HG03103 (cell line): ENCODE results near the gene HADHA.
A peak's percentile ranks its signal among the peaks of the same experiment; 100 is the strongest.

ENCODE experiments used
- ATAC-seq: cut with Tn5 transposase; IDR thresholded peaks from one replicate; pipeline ENCODE4 v1.9.1; 2021; ENCODE audit warnings: low read depth; ENCODE audit not compliant: unreplicated experiment

Gene HADHA

DNA sequence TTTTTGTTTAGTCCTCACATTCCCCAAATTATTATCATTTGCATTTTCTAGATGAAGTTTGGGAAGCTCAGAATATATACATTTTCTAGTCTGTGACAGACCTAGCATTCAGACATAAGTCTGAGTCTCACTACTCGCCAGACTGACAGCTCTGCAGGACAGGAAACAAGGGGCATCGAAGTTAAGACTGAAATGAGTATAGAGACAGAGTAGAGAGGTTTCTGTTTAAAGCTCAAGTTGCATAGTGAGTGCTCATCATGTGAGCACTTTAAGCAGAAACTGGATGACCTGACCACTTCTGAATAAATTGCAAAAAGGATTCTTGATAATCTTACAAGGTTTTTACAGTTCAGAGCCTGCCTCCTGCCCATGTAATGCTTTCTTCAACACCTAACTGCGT, 1.4 kb upstream of the HADHA start:
- peak; percentile 55 for ATAC-seq

DNA sequence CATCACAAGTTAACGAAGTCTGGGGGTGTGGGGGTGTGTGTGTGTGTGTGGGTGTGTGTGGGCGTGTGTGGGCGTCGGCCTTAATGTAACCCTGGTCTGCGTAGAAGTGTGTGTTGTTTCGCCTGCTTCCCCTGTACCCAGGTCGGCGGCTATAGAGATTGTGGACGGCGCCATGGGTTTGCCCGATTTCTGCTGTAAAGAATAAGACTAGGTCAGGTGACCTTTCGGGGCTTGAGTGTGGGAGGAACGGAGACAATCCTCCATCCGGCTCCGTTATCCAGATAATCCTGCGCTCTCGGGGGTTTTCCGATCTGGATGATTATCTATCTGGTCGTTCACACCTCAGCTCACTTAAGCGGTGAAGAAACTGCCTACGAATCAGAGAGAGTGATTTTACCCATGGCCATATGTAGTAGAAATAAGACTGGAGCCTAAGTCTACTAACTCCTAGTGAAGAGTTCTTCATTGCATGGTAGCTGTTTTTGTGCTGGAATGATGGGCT, 850 bp upstream of the HADHA start:
- no peak for ATAC-seq

DNA sequence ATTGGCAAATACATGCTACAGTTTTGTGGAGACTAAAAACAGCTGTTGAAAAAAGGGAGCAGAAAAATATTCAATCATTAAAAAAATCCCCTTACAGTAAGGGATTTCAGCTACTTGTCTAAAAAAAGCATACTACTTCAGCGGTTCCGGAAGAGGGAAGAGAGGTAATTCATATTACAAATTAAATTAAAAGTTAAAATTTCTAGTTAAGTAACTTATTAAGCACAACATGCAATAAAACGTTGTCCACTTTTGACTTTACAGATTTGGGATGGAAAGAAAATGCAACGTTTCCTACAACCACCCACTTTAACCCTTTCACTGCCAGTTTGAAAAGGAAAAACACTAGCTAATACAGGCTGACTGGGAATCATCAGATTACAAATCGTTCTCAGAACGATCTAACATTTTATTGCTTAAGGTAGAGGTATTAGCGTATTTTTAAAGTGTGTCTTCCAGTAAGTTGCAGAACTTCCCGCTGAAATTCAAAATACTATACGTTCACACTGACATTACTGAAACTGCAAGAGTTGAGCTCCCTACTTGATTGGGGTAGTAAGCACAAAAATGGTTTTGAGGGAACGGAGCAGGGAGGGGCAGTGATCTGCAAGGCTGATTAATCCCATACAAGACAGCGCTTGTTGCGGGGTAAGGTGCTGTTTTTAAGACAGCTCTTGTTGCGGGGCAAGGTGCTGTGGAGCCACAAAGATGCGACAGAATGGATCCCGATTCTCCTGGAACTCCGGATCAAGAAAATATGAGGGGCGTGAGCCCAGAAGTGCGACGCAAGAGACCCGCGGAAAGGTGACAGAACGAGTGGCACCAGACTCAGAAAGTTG, 743 bp downstream of the HADHA start:
- no peak for ATAC-seq

DNA sequence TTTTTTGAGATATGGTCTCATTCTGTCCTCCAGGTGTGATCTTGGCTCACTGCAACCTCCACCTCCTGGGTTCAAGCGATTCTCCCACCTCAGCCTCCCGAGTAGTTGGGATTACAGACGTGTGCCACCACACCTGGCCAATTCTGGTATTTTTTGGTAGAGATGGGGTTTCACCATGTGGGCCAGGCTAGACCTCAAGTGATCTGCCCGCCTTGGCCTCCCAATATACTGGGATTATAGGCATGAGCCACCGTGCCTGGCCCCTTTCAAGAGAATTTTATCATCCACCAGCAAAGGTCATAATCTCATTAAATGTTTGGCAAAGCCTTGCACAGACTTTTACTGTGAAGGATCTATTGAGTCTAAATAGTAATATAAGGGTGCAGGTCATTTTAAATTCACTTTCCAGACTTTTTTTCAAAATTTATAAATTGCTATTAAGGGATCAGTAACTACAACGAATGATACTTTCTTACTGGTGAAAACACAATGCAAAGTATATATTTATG, 2.5 kb downstream of the HADHA start:
- no peak for ATAC-seq

- no peak for ATAC-seq
These were observed 6.0 kb downstream of the HADHA start for GRCh38 chr2:26238311-26238958.

- ATAC-seq, result no peak
These were observed 6.6 kb downstream of the HADHA start for GRCh38 chr2:26237868-26238267.

- ATAC-seq, result no peak
These were observed 9.3 kb downstream of the HADHA start for GRCh38 chr2:26235089-26235488.

DNA sequence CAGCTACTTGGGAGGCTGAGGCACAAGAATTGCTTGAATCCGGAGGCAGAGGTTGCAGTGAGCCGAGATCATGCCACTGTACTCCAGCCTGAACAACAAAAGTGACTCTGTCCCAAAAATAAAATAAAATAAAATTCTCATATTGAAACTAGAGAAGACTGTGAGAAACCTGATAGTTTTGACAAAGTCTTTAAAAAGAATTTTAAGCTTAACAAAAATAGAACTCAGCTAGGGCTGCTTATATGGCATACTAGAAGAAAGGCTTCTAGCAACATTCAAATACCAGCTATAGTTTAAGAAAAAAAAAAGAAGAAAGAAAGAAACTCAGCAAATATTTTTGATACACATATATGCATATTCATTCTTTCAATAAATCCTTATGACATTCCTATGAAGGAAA, 13.6 kb downstream of the HADHA start:
- ATAC-seq, result no peak

DNA sequence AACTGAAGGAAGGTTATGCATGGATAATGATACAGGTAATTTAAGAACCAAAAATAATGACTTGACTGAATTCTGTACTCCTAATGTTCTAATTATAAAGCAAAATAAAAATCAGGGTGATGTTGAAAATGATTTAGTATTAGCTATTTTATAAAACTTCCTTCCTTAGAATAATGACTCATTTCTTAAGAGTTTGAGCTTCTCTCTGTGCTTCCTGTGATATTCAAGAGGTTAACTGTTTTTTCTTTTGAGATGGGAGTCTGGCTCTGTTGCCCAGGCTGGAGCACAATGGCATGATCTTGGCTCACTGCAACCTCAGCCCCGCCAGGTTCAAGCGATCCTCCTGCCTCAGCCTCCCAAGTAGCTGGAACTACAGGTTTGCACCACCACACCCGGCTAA, 14.8 kb downstream of the HADHA start:
- ATAC-seq, result no peak

GRCh38 chr2:26224095-26224494, 20.3 kb downstream of the HADHA start:
- ATAC-seq, result no peak

- no peak for ATAC-seq
These were observed 21.4 kb downstream of the HADHA start for GRCh38 chr2:26223018-26223417.

DNA sequence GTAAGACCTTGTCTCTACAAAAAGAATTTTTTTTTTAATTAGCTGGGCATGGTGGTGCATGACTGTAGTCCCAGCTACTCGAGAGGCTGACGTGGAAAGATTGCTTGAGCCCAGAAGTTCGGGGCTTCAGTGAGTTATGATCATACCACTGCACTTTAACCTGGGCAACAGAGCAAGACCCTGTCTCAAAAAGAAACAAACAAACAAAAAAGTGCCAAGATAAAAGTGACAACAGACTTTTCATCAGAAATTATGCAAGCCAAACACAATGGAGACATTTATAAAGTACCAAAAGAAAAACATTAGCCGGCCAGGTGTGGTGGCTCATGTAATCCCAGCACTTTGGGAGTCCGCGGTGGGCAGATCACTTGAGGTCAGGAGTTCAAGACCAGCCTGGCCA, 26.7 kb downstream of the HADHA start:
- no peak for ATAC-seq

- no peak for ATAC-seq
These were observed 27.8 kb downstream of the HADHA start for GRCh38 chr2:26216587-26216986.

- ATAC-seq, result no peak
These were observed 28.6 kb downstream of the HADHA start for GRCh38 chr2:26215833-26216232.

GRCh38 chr2:26214759-26215158, 29.7 kb downstream of the HADHA start:
- ATAC-seq, result no peak

DNA sequence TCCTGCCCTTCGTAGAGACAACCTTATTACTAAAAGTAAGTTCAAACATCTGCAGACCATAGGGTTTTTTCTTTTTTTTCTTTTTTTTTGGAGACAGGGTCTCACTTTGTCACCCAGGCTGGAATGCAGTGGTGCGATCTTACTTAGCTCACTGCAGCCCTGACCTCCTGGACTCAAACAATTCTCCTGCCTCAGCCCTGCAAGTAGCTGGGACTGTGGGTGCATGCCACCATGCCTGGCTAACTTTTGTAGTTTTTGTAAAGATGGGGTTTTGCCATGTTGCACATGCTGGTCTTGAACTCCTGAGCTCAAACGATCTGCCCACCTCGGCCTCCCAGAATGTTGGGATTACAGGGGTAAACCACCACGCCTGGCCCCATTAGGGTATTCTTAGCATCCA, 32.4 kb downstream of the HADHA start:
- ATAC-seq, result no peak

- ATAC-seq, result no peak
These were observed 40.5 kb downstream of the HADHA start for GRCh38 chr2:26203906-26204305.

GRCh38 chr2:26202981-26203490, 41.4 kb downstream of the HADHA start:
- ATAC-seq, result no peak

GRCh38 chr2:26197516-26197915, 46.9 kb downstream of the HADHA start:
- ATAC-seq, result no peak

DNA sequence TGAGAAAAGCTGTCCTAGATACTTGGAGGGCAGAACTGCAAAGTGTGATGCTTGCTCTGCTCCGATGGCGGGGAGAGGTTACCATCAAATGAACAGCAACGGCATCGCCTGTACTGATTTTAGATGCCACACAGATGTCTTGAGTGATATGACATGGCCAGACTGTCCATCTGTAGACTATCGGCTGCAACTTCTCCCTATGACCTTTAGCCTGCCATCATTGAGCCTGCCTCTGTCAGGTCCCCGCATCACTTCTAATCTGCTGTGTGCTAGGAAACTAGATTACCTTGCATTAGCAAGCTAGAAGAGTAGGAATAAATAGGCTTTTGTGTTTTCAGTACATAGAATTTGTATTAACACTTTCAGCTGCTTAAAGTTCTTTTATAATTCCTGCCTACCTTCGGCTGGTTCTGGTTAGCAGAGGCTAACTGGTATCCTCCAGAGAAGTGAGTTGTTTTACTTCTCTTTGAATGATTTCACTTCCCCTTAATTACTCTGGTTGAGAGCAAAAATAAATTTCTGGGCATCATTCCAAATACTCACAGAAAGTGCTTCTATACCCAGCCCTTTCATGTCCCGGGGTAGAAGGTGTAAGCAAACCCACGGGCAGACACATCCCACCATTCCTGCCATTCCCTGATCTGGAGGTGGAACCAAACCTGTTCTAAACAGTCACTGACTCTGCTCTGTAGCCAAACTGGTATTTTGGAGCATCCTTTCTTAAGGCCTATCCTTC, 47.6 kb downstream of the HADHA start:
- ATAC-seq, result peak; percentile 71
